Measurements from ENCODE around the gene GTF3C4.

GRCh38 chr9:132637351-132637750, 32.9 kb upstream of the GTF3C4 start:
- TF ChIP-seq TAF1 (IDR thresholded peaks at IDR 0.05; ENCODE audit: borderline replicate concordance, low read depth, low read length): no peak
- no peak for TF ChIP-seq POLR2AphosphoS5 (IDR thresholded peaks at IDR 0.05; ENCODE audit: low read depth, low read length)
- no peak for TF ChIP-seq POLR2A (IDR thresholded peaks at IDR 0.05; ENCODE audit: low read depth, low read length)
